Cardiac septum (tissue), 1 donor: ENCODE data around the gene FTH1. TPM values are rescaled to one million over a fixed set of nuclear protein-coding genes. Genes with fewer than 3 reads are reported as not detected.

Experiments
- DNase-seq: peaks from one replicate; pipeline ENCODE4 v3.0.0-alpha.2; 2020; ENCODE audit warnings: low spot score
- intact Hi-C: fragments of 100-400 bp; cut with DNase I; formaldehyde crosslinking; loops from one replicate; pipeline ENCODE4 v1.14.0; 2022
- total RNA-seq: library from RNA; stranded (reverse); fragmentation: NEBNext Ultra II Directional; extraction: Animal tissue kit (Norgen Biotek cat#: 25700); gene quantifications from one replicate; pipeline ENCODE4 v1.2.1, GENCODE V29; 2021
- donor health status: DM: no; HTN: no; CAD: no.

The FTH1 gene
- total RNA-seq, 1 donor from 2014 or later, result 3,174 TPM

DNA sequence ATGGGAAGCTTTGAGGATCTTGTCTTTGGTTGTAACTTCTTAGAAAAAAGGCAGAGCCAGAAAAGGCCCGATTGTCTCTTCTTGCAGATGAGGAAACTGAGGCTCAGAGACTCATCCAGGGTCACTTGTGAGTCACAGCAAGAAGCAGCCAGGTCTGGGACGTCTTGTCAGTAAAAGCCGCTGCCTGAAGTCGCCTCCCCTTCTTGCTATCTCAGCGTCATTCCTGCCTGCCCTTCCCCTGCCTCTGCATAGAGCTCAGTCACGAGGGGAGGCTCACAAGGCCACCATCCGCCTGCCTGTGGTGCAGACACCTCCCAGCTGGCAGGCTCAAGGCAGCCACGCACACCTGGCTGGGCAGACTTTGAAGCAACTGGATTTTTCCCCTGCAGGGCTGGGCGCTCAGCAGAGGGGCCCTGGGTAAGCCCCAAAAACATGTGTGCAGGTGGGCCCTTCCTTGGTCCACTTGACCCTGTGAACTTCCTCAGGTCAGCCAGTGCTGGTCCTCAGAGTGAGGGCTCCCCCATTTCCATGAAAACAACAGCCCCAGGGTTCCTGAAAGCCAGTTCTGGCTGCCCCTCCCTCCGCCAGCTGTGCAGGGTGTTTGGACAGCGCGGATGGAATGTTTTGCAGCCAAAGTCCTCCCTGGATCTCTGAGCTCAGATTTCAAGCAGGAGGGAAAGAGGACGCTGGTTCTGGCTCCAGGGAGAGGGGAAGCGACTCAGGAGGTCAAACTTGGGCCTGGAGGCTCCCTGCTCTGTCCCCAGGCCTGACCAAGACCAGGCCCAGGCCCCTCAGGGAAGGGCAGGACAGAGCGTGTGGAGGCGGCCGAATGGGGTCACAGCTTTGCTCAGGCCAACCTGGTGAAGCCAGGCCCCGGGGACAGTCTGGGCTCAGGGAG lies 44.0 kb downstream of the FTH1 start:
- intact Hi-C loops, result no loop called here
- DNase-seq, result no peak

DNA sequence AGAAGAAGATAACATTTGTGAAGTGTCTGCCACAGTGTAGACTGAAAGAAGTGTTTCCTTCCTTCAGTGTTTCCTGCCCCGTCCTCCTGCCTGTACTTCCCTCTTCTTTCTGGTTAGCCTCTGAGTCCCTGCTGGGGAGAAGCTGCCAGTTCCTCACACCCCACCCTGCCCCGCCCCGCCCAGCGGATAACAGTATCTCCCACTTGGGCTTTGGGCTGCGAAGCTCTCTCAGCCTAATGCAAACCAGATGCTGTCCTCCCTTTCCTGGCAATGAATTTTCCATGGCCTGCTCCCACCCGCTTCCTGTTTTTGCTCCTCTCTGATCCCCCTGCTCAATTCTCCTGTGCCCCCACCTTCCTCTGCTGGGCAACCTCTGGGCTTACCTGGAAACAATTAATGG lies 44.9 kb downstream of the FTH1 start:
- intact Hi-C loops, result no loop called here
- peak; percentile 92 for DNase-seq

DNA sequence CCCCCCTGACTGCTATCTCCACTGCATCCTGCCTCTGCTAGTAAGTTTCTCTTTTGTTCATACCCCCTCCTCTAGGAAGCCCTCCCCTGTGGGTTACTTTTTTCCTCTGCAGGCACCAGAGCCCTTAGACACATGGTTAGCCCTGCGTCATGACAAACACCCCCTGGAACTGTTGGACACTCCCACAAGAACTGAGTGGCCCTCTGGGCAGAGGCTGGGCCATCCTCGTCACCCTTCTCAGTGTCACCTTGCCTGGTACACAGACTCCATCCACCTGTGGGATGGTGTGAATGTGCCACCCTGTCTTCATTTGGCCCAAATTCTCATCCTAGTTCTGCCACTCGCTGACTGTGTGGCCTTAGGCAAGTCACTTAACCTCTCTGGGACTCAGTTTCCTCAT lies 46.0 kb downstream of the FTH1 start:
- intact Hi-C loops, result no loop called here
- no peak for DNase-seq

DNA sequence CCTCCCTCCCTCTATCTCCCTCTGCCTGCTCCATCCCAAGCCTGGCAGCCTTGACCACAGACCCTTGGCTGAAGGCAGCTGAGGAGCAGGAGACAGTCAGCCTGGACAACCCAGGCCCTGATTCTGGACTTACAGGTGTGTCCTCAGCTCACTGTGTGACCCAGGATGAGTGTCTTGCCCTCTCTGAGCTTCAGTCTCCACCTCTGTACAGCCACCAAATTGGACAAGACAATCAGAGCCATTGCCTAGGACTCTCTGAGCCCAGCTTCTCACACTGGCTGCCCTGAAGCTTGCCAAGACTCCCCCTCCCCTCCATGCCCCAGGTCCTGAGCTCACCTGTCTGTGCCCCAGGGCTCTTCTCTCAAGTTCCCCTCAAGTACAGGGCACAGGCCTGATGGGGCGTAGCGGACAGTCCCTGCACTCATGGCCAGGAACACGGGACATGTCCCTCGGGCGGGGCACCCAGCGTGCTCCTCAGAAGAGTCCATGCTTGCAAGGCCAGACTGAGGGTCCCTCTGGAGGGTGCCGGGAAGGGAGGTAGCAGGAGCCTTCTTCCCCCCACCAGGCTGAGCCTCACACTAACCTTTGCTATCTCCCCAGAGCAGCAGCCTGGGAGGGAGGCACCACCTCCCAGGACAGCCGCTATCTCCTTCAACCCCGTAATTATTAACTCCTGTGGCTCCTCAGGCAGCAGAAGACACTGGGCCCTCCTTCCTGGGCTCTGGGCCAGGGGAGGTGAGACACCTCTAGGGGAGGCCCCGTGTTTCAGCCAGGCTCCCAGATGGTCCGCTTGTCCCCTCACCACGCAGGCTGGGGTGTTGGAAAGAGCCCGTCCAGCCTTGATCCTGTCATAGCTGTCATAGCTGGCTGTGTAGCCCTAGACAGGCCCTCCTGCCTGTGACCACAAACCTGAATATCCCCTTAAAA lies 47.5 kb downstream of the FTH1 start:
- no peak for DNase-seq
- intact Hi-C loops, result no loop called here

DNA sequence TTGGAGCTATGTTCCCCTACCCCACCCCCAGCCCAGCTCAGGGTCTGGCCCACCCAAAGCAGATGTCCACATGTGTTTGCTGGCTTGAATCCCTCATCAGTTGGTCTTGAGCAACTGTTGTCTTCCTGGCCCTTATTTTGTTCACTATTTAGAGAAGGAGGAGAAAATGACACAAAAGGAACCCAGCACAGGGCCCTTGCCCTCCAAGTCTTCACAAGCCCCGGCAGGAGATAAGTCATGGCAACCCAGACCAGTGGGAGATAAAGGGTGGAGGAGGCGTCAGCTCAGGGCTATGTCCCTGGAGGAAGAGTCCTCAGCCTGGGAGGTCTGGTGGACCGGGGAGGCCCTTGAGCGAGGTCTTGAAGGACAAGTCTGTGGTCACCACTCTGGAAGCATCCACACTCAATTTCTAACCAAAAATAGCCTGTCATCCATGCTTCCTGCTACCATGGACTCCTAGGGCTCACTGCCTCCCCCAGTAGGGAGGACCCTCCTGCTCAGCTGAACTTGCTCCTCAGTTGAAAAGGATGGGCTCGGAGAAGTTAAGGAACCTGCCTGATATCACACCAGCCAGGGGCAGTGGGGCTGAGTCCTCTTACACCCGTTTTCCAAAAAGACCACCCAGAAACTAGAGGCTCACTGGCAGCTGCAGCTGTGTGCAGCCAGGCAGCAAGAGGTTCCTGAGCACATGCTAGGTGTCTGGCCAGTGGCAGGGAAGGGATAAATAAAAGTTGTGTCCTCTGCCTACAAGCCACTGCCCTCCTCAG lies 48.3 kb downstream of the FTH1 start:
- no peak for DNase-seq
- intact Hi-C loops, result no loop called here

DNA sequence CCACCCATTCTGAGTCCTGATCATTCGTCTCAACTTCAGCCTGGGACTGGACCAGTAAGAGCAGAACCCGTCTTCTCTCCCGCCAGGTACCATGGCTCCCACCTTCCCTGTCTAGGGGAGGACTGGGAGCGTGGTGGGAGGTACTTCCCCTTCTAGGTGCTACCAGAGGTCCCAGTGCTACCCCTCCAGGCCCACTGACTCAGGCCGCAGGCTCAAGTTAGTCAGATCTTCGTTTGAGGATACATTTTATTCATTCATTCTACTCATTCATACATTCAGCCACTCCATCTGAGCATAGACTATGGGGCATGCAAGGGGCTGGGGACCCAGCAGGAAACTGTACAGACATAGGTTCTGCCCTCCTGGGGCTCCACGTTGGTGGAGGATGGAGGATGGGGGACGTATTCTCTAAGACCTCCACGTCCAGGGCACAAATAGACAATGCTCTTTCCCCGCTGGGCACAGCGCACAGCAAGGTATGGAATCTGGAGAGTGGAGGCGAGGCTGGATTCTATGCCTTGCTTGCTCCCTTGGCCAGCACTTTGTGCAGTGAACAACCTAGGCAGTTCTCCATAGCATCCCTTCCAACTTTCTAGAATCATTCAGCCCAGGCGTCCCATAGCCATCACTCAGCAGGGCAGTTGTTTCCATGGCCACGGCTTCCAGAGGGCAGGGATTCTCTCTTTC lies 49.0 kb downstream of the FTH1 start:
- DNase-seq, result no peak
- intact Hi-C loops, result no loop called here

DNA sequence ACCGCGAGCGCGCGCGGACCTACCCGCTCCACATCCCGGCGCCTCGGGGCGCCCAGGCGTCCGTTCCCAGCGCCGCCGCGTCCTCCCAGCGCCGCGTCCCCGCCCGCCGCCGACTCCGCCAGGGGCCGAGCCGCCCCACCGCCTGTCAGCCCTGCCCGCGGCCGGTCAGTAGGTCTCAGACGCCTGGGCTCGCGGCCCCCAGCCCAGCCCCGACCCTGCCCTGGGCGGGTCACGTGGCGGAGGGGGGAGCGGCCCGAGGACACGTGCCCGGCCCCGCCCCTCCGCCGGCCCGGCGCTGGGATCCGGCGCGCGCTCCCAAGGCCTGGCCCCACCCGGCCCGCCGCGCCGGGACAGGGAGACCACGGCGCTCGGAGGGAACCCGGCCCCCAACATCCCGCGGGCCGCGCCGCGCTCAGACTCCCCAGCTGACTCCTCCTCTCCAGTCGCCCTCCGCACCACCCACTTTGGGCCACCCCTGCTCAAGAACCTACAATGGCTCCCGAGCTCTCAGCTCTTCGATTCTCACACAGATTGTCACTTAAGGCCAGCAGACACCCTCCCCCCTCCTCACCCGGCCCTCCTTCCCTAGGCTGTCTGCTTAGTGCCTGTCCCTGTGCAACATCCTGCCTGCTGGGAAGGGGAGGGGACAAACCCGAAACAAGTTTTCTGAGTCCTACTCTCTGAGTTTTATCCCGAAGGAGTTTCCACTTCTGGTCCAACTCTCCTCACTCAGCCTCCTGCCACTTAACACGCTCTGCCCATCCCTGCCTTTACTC lies 49.9 kb downstream of the FTH1 start, which contains the start of gene RAB3IL1:
RAB3IL1 (minus strand) TSS at position 233 of the 776 bp plus-strand sequence; CDS start at position 34, 199 bp downstream.
- peak; percentile 86 for DNase-seq
- intact Hi-C loops, result no loop called here

DNA sequence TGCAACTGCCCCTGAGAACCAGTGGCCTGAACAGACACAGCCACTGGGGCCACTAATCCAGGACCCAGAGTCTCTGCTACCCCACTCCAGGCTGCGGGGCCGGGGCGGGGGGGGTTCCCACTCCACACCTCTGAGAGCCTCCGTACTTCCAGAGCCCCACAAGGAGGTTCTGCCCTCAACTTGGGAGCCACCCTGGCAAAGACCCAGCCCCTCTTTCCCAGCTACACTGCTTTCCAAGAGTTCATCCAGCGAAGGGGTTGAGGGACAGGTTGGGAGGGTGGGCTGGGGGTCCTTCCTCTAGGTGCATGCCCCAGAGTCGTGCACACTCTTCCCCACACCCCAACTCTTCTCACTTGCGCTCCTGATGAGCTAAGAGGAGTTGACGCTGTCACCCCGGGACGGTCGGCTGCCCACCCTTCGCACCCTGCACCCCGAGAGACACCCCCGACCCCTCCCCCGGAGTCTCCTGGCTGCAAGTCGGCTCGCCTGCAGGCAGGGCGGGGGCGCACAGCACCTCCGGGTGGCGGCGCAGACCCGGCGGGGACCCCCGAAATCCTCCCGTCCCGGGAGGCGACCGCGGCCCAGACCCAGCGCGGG lies 50.6 kb downstream of the FTH1 start:
- DNase-seq, result no peak
- intact Hi-C loops, result no loop called here

DNA sequence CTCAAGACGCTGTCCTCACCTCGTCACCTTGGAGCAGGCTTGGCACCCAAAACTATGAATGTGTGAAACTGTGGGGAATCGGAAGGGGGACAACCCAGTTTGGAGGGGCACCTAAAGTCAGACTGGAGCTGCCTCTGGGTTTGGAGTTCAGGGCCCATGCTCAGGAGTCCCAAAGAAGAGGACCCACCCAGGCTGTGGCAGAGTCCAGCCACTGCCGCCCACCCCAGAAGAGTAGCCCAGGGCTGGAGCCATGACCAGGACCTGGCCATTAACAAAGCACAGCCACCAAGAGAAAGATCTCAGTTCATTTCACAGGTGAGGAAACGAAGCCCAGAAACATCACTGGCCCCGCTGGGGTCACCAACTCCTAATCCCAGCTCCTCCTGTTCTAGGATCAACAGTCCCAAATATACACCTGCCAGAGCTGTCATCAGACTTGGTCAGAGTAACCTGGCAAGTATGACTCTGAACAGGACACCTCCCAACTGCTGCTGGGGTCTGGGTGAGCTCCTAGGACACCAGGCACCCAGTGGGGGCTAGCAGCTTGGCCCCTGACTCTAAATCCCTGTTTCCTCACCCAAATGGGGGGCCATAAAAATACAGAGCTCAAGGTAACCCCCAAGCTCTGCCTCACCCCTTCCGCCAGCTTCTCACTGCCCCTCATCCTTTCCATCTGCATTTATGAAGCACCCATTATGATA lies 52.8 kb downstream of the FTH1 start:
- peak; percentile 27 for DNase-seq
- intact Hi-C loops, result no loop called here

Other genes with a start within 250 kb of the FTH1 start
- gene MYRF, start 215.0 kb downstream of the FTH1 start, total RNA-seq, result 0.27 TPM
- 97.1 TPM for gene TMEM258, start 175.0 kb downstream of the FTH1 start, total RNA-seq
- 5.8 TPM for gene FEN1, start 174.7 kb downstream of the FTH1 start, total RNA-seq
- gene FADS1, start 150.6 kb downstream of the FTH1 start, total RNA-seq, result 34.0 TPM
- 25.8 TPM for gene FADS2, start 139.3 kb downstream of the FTH1 start, total RNA-seq
- gene FADS3, start 76.1 kb downstream of the FTH1 start, total RNA-seq, result 126 TPM
- gene RAB3IL1, start 50.1 kb downstream of the FTH1 start, total RNA-seq, result 9.4 TPM
- gene BEST1, start 17.3 kb downstream of the FTH1 start, total RNA-seq, result 1.1 TPM
- 13.5 TPM for gene INCENP, start 156.4 kb upstream of the FTH1 start, total RNA-seq
- gene SCGB1D1, start 222.6 kb upstream of the FTH1 start, total RNA-seq, result not detected
- not detected for gene SCGB2A1, start 241.0 kb upstream of the FTH1 start, total RNA-seq